MM.1S (cell line): ENCODE data around the gene SPAG16.

Experiments
- EZH2 ChIP-seq: fragments of 300-600 bp; sonication (generic); optimal IDR thresholded peaks from 2 replicates; pipeline ENCODE3; 2017; ENCODE audit warnings: low read depth, mild to moderate bottlenecking, antibody characterized with exemption, low read length, mixed read lengths
- EZH2phosphoT487 ChIP-seq: fragments of 300-600 bp; sonication (generic); IDR thresholded peaks from 2 replicates; pipeline ENCODE4 v1.6.1; 2018; ENCODE audit warnings: antibody characterized with exemption, low read length
- TF ChIP-seq, protein P1 (sequence below): fragments of 300-600 bp; sonication (generic); IDR thresholded peaks from 2 replicates; pipeline ENCODE4 v1.5.1; 2016; ENCODE audit warnings: antibody characterized with exemption, low read length, mixed read lengths

DNA sequence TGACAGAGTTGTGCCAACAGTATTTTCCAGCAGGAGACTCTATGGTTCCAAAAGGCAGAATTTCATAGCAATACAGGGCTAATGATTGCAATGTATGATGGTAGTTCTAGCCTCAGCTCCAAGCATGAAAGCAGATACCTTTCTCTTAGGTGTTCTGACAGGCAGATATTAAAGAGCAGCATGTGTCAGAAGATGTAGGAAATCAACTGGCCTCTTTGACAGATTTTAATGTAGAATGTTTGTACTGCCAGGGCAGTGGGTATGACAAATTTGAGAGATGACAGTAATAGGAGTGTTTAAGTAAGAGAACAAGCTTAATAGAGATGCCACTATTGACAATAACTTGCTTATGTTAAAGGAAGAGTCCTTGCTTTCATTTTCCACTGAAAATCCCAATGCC lies 1105.1 kb downstream of the SPAG16 start:
- TF ChIP-seq, protein P1, sequence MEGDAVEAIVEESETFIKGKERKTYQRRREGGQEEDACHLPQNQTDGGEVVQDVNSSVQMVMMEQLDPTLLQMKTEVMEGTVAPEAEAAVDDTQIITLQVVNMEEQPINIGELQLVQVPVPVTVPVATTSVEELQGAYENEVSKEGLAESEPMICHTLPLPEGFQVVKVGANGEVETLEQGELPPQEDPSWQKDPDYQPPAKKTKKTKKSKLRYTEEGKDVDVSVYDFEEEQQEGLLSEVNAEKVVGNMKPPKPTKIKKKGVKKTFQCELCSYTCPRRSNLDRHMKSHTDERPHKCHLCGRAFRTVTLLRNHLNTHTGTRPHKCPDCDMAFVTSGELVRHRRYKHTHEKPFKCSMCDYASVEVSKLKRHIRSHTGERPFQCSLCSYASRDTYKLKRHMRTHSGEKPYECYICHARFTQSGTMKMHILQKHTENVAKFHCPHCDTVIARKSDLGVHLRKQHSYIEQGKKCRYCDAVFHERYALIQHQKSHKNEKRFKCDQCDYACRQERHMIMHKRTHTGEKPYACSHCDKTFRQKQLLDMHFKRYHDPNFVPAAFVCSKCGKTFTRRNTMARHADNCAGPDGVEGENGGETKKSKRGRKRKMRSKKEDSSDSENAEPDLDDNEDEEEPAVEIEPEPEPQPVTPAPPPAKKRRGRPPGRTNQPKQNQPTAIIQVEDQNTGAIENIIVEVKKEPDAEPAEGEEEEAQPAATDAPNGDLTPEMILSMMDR: no peak
- TF ChIP-seq EZH2: no peak
- TF ChIP-seq EZH2phosphoT487: no peak
